Measurements from ENCODE around the gene BEX2. TPM values are rescaled to one million over a fixed set of nuclear protein-coding genes. Genes with fewer than 3 reads are reported as not detected.

Gene BEX2
- total and polyA plus RNA-seq, 9 of the 15 experiments (the other 6 are each of a cell fraction or from before 2014, with no cell fraction given), result 5.4 to 18.0 (median 8.3) TPM

DNA sequence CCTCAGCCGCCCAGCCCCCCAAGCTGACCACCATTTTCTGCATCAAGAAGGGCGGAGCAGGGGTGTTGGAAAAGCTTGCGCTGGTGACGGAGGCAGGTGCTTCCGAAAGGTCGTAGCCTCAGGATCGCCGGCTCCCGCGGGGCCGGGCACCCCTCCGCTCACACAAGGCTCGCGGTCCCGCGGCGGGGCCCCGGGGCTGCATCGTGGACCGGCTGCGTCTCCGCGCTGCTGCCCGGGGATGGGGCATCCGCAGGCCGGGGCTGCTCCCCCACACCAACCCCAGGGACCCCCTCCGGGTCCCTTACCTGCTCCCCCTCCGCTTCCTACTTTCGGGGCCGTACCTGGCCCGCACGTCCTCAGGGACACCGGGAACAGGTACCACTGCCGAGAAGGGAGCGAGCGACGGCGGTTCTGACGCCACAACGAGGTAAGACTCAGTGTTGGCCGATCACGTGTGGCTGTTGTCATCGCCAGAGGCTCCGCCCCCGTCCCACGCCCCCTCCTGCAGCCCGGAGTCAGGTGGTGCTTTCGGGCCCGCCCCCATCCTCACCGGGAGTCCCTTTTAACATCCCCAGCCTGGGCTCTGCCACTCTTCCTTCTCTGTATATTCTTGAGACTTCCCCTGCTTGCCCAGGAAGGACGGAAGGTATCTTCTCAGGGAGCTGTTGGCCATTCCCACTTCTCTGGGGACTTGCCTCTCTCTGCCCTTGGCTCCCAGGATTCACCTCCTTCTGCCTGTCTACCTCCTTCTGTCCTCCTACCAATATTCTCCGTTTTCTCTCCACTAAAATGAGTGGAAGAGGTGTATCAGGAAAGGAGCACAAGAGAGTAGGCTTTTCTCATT is at the start of gene BEX2 (continued):
- TF ChIP-seq RBFOX2 (IDR thresholded peaks at IDR 0.05; ENCODE audit: low read depth, low read length), result peak; percentile 94
- TF ChIP-seq CREM (IDR thresholded peaks at IDR 0.05; ENCODE audit: low read depth), result peak; percentile 82
- no peak for TF ChIP-seq ZNF79 (CRISPR knock-in tag; IDR thresholded peaks at IDR 0.05; ENCODE audit: low read depth)

DNA sequence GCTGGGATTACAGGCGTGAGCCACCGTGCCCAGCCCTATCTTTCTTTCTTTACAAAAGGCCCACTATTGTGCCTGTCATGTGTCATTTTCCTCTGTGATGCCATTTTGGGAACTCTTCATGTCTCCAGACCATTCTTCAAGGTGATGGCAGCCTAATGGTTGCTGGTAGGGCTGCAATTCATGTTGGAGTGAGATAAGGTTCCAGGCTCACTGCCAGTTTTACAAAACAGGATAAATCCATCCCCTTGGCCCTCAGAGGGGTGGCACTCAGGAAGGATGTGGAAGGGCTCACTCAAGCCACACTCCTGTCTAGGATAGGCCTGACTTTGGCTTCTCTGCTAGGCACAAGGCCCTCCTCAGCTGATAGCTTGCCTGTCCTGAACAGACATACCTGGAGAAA is 49.3 kb upstream of the BEX2 start:
- Histone ChIP-seq H2AFZ (ENCODE audit: low read depth, low read length) (no peak overlapping the region), H3K27ac (ENCODE audit: extremely low read depth, low read depth, low read length) (no peak overlapping the region), H3K79me2 (ENCODE audit: control insufficient read depth, insufficient read depth, low read length) (peaks cover 18% of the 10 kb centered on the region), H3K9ac (ENCODE audit: insufficient read depth in 1 of 2, low read depth in 2 of 2, low read length in 2 of 2) (no peak overlapping the region), H4K20me1 (replicated peaks; ENCODE audit: control insufficient read depth, insufficient read depth, low read length) (no peaks in the 10 kb centered on the region), H3K4me3 (no peak overlapping the region), H3K27me3 (ENCODE audit: control insufficient read depth in 2 of 2, insufficient read depth in 2 of 2, low read length in 2 of 2) (no peaks in the 10 kb centered on the region), H3K4me2 (ENCODE audit: insufficient read depth, low read length) (no peak overlapping the region), H3K9me3 (replicated peaks; ENCODE audit: control insufficient read depth, insufficient read depth, low read depth, low read length) (no peaks in the 10 kb centered on the region), H3K4me1 (replicated peaks in 1 of 2; ENCODE audit: control insufficient read depth in 2 of 2, insufficient read depth in 2 of 2, low read length in 2 of 2) (peaks cover 0 to 6% of the 10 kb centered on the region in 2 experiments; a peak in 2 of 5 replicates), H3K36me3 (ENCODE audit: control insufficient read depth, insufficient read depth, low read length) (peaks cover 4% of the 10 kb centered on the region; the same call in 1 of the 3 replicates), H3K9me1 (ENCODE audit: control insufficient read depth, insufficient read depth, low read length) (no peaks in the 10 kb centered on the region)
- peak in 3 of 4 experiments; percentile 10 to 67 (median 32) for DNase-seq (ENCODE audit: extremely low read depth in 1 of 4, low spot score in 3 of 4)
- CTCF ChIA-PET (ENCODE audit: low intra/inter-chr PET ratio), result no interaction called here
- BruUV-seq (replicated peaks), result no TSS peak
- peak; percentile 15 for FAIRE-seq
- ATAC-seq, result peak; percentile 61
- POLR2A ChIA-PET, result no interaction called here
- WGBS (ENCODE audit: insufficient coverage, low coverage, missing lambda C conversion rate), result 0% methylated on average over 2 of the region's 2 CpGs
- intact Hi-C loops (cut with micrococcal nuclease), result no loop called here
- in situ Hi-C loops (cut with MboI), result no loop called here
- TF ChIP-seq, protein P1, sequence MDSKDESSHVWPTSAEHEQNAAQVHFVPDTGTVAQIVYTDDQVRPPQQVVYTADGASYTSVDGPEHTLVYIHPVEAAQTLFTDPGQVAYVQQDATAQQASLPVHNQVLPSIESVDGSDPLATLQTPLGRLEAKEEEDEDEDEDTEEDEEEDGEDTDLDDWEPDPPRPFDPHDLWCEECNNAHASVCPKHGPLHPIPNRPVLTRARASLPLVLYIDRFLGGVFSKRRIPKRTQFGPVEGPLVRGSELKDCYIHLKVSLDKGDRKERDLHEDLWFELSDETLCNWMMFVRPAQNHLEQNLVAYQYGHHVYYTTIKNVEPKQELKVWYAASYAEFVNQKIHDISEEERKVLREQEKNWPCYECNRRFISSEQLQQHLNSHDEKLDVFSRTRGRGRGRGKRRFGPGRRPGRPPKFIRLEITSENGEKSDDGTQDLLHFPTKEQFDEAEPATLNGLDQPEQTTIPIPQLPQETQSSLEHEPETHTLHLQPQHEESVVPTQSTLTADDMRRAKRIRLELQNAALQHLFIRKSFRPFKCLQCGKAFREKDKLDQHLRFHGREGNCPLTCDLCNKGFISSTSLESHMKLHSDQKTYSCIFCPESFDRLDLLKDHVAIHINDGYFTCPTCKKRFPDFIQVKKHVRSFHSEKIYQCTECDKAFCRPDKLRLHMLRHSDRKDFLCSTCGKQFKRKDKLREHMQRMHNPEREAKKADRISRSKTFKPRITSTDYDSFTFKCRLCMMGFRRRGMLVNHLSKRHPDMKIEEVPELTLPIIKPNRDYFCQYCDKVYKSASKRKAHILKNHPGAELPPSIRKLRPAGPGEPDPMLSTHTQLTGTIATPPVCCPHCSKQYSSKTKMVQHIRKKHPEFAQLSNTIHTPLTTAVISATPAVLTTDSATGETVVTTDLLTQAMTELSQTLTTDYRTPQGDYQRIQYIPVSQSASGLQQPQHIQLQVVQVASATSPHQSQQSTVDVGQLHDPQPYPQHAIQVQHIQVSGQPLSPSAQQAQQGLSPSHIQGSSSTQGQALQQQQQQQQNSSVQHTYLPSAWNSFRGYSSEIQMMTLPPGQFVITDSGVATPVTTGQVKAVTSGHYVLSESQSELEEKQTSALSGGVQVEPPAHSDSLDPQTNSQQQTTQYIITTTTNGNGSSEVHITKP (IDR thresholded peaks at IDR 0.05; ENCODE audit: partially characterized antibody), result peak; percentile 96
- TF ChIP-seq FOXJ3 (CRISPR knock-in tag; IDR thresholded peaks at IDR 0.05) (no peak), KAT2B (IDR thresholded peaks at IDR 0.05; ENCODE audit: low read depth, low read length) (no peak), DPF2 (IDR thresholded peaks at IDR 0.05) (peak; percentile 70), ZNF507 (tag; conservative IDR thresholded peaks at IDR 0.05) (no peak), ZNF444 (CRISPR knock-in tag; IDR thresholded peaks at IDR 0.05) (no peak), ZNF561 (CRISPR knock-in tag; conservative IDR thresholded peaks at IDR 0.05) (no peak), ETV1 (tag; conservative IDR thresholded peaks at IDR 0.05; ENCODE audit: low read depth) (peak; percentile 32; the same call in 1 of the 2 replicates), ZSCAN29 (IDR thresholded peaks at IDR 0.05) (no peak), KLF13 (tag; IDR thresholded peaks at IDR 0.05; ENCODE audit: borderline replicate concordance, low read depth) (no peak), CBX8 (IDR thresholded peaks at IDR 0.05; ENCODE audit: borderline replicate concordance, extremely low read depth, low read depth, low read length, poor library complexity, severe bottlenecking) (no peak)
